Gastrocnemius medialis (tissue), 4 donors: ENCODE data around the gene DBN1.
A peak's percentile ranks its signal among the peaks of the same experiment; 100 is the strongest.

Source experiments
- CTCF ChIP-seq, 5 experiments: fragments of 450-650 bp in 3 of 5; fragments of 200-600 bp in 2 of 5; sonication (generic) in 2 of 5; IDR thresholded peaks in 4 of 5; conservative IDR thresholded peaks in 1 of 5; 1 replicate in 4 of 5; 2 replicates in 1 of 5; pipeline ENCODE4 v1.5.1; 2016 to 2019; ENCODE audit warnings: antibody characterized with exemption in 5 of 5, mild to moderate bottlenecking in 3 of 5, moderate library complexity in 3 of 5
- POLR2A ChIP-seq, 2 donors: fragments of 450-650 bp; IDR thresholded peaks; one replicate each; pipeline ENCODE4 v1.6.1; 2017; ENCODE audit warnings: antibody characterized with exemption in 2 of 2, mild to moderate bottlenecking in 2 of 2, moderate library complexity in 2 of 2

GRCh38 chr5:177498013-177498787 is 24.8 kb upstream of the DBN1 start:
- TF ChIP-seq POLR2A (IDR thresholded peaks at IDR 0.05), result no peak
- peak in 1 of 5 experiments; percentile 12 for TF ChIP-seq CTCF (IDR thresholded peaks at IDR 0.05 in 4 of 5, conservative IDR thresholded peaks at IDR 0.05 in 1 of 5)
